ENCODE measurements around the gene ONECUT2. TPM values are rescaled to one million over a fixed set of nuclear protein-coding genes. Genes with fewer than 3 reads are reported as not detected.

The ONECUT2 gene
- total RNA-seq, 1 donor from 2014 or later, result 0.06 TPM

- TF ChIP-seq CTCF (IDR thresholded peaks at IDR 0.05) (no peak), EZH2 (IDR thresholded peaks at IDR 0.05) (no peak), EZH2phosphoT487 (IDR thresholded peaks at IDR 0.05) (no peak)
- H3K79me2 ChIP-seq (ENCODE audit: low read depth), result no peaks in the 10 kb centered on the region
- H3K4me2 ChIP-seq, result no peak overlapping the region
- no peak overlapping the region for H3K4me3 ChIP-seq
- no peak overlapping the region for H3K9ac ChIP-seq
- Mint-ChIP-seq H3K9me3 (peaks cover 7% of the 10 kb centered on the region), H3K36me3 (no peaks in the 10 kb centered on the region), H3K4me3 (no peak overlapping the region), H3K27ac (no peak overlapping the region), H3K27me3 (ENCODE audit: insufficient read depth, low read depth) (peaks cover 2% of the 10 kb centered on the region), H3K4me1 (no peaks in the 10 kb centered on the region)
- no peaks in the 10 kb centered on the region for H3F3A ChIP-seq (ENCODE audit: low read depth)
- H3K9me3 ChIP-seq (ENCODE audit: low read depth), result no peaks in the 10 kb centered on the region
- no peak for DNase-seq (ENCODE audit: low spot score)
- no peak overlapping the region for H2AFZ ChIP-seq (replicated peaks)
- no peak overlapping the region for H3K27ac ChIP-seq
- H3K27me3 ChIP-seq, result peaks cover 4% of the 10 kb centered on the region
- no peaks in the 10 kb centered on the region for H3K36me3 ChIP-seq
- no peaks in the 10 kb centered on the region for H4K20me1 ChIP-seq (ENCODE audit: low read depth)
- H3K4me1 ChIP-seq, result no peaks in the 10 kb centered on the region
Measured at GRCh38 chr18:57397440-57398132, 37.6 kb upstream of the ONECUT2 start.

DNA sequence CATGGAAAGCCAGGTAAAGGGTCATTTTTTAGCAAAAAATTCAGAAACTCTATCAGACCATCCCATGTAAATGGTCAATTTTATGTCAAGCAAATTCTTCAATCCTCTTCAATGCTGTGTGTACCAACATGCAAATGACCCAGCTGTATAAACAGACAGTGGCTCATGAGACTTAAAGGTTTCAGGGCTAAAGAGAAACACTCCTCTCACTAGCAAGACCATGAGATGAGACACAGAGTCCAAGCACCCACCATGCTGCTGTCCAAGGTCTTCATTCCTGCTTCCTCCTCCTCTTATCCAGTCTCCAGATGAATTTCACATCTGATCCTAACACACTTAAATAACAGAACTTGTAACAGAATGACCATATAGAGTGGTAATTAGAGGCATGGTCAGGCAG, 30.8 kb upstream of the ONECUT2 start:
- Histone ChIP-seq H3K9me3 (ENCODE audit: low read depth) (no peaks in the 10 kb centered on the region), H3K27me3 (peaks cover 16% of the 10 kb centered on the region), H3K4me1 (no peaks in the 10 kb centered on the region), H4K20me1 (ENCODE audit: low read depth) (no peaks in the 10 kb centered on the region), H2AFZ (replicated peaks) (no peak overlapping the region), H3K4me2 (no peak overlapping the region), H3K9ac (no peak overlapping the region), H3K79me2 (ENCODE audit: low read depth) (no peaks in the 10 kb centered on the region), H3K36me3 (no peaks in the 10 kb centered on the region), H3K27ac (no peak overlapping the region), H3K4me3 (no peak overlapping the region), H3F3A (ENCODE audit: low read depth) (no peaks in the 10 kb centered on the region)
- Mint-ChIP-seq H3K4me3 (no peak overlapping the region), H3K27ac (no peak overlapping the region), H3K27me3 (ENCODE audit: insufficient read depth, low read depth) (peaks cover 2% of the 10 kb centered on the region), H3K9me3 (no peaks in the 10 kb centered on the region), H3K36me3 (no peaks in the 10 kb centered on the region), H3K4me1 (no peaks in the 10 kb centered on the region)
- DNase-seq (ENCODE audit: low spot score), result no peak
- TF ChIP-seq CTCF (IDR thresholded peaks at IDR 0.05), result no peak
- TF ChIP-seq EZH2 (IDR thresholded peaks at IDR 0.05), result no peak
- no peak for TF ChIP-seq EZH2phosphoT487 (IDR thresholded peaks at IDR 0.05)

DNA sequence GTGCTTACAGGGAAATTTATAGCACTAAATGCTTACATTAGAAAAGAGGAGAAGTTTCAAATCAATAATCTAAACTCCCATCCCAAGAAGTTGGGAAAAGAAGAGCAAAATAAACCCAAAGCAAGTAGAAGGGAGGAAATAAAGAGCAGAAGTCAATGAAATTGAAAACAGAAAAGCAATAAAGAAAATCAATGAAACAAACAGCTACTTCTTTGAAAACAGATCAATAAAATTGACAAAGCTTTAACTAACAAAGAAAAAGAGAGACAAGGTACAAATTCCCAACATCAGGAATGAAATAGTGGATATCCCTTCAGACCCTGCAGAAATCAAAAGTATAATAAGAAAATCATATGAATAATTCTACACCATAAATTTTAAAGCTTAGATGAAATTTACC, 25.5 kb upstream of the ONECUT2 start:
- no peaks in the 10 kb centered on the region for H3K36me3 Mint-ChIP-seq

More for the DNA sequence above, 25.5 kb upstream of the ONECUT2 start:
- Histone ChIP-seq H4K20me1 (ENCODE audit: low read depth) (no peaks in the 10 kb centered on the region), H3K4me1 (no peaks in the 10 kb centered on the region), H3K79me2 (ENCODE audit: low read depth) (no peaks in the 10 kb centered on the region), H3K27ac (no peak overlapping the region), H3K4me3 (no peak overlapping the region), H3K4me2 (no peak overlapping the region), H2AFZ (replicated peaks) (no peak overlapping the region), H3K36me3 (no peaks in the 10 kb centered on the region), H3F3A (ENCODE audit: low read depth) (no peaks in the 10 kb centered on the region), H3K9me3 (ENCODE audit: low read depth) (no peaks in the 10 kb centered on the region), H3K9ac (no peak overlapping the region), H3K27me3 (peaks cover 39% of the 10 kb centered on the region)
- H3K4me1 Mint-ChIP-seq, result no peaks in the 10 kb centered on the region
- no peak overlapping the region for H3K27ac Mint-ChIP-seq
- no peak for TF ChIP-seq EZH2phosphoT487 (IDR thresholded peaks at IDR 0.05)
- no peak for TF ChIP-seq EZH2 (IDR thresholded peaks at IDR 0.05)
- TF ChIP-seq CTCF (IDR thresholded peaks at IDR 0.05), result no peak
- H3K27me3 Mint-ChIP-seq (ENCODE audit: insufficient read depth, low read depth), result peaks cover 3% of the 10 kb centered on the region
- DNase-seq (ENCODE audit: low spot score), result no peak
- H3K4me3 Mint-ChIP-seq, result no peak overlapping the region
- peaks cover 3% of the 10 kb centered on the region for H3K9me3 Mint-ChIP-seq

Data from neural progenitor cell (in vitro differentiated cells).